Endothelial cell of umbilical vein (primary cell): ENCODE results near the gene UCKL1. TPM values are rescaled to one million over a fixed set of nuclear protein-coding genes. Genes with fewer than 3 reads are reported as not detected.

Experiments used
- BruUV-seq: library from RNA; stranded (reverse); fragments of 400-500 nt; replicated peaks from 2 replicates; lab custom pipeline; 2021; lab: Mats Ljungman, UMichigan
- CTCF ChIA-PET: fragments of 300-600, 350-600 bp; sonication (Branson Sonifier 250); formaldehyde crosslinking; loops from one replicate; lab custom pipeline; 2021; ENCODE audit warnings: antibody characterized with exemption, inconsistent platforms; lab: Charles Lee
- POLR2A ChIA-PET: fragments of 300-600, 350-600 bp; sonication (Branson Sonifier 250); formaldehyde crosslinking; loops from one replicate; lab custom pipeline; 2021; ENCODE audit warnings: antibody characterized with exemption, inconsistent platforms; lab: Charles Lee
- DNase-seq: peaks from one replicate; pipeline ENCODE4 v3.0.0-alpha.2; 2011; ENCODE audit warnings: low read depth, low spot score
- FAIRE-seq: peaks from 2 replicates; lab custom pipeline; 2011; peaks lifted over from hg19 to GRCh38; lab: Jason Lieb, UNC
- H2AFZ ChIP-seq: 2 replicates; pipeline ENCODE4 v1.6.0; 2012; ENCODE audit warnings: low read depth, low read length, control low read depth, inconsistent platforms
- H3K27ac ChIP-seq: 2 replicates; pipeline ENCODE4 v1.5.1; 2011; ENCODE audit warnings: low read depth, mild to moderate bottlenecking, control low read depth, low read length, moderate library complexity; ENCODE audit not compliant: insufficient read depth
- H3K27me3 ChIP-seq, 2 experiments: 2 replicates each; pipeline versions ENCODE4 v1.6.0 to v1.6.1; 2011; ENCODE audit warnings: low read length in 2 of 2, mixed read lengths in 1 of 2; ENCODE audit not compliant: control insufficient read depth in 2 of 2, insufficient read depth in 2 of 2
- H3K36me3 ChIP-seq, 2 experiments: 2 replicates in 1 of 2; 3 replicates in 1 of 2; pipeline ENCODE4 v1.5.1; 2011; ENCODE audit warnings: low read length in 2 of 2, mild to moderate bottlenecking in 1 of 2, moderate library complexity in 1 of 2; ENCODE audit not compliant: control insufficient read depth in 2 of 2, insufficient read depth in 2 of 2; ENCODE audit errors: extremely low read depth in 1 of 2
- H3K4me1 ChIP-seq: 3 replicates; pipeline ENCODE4 v1.5.1; 2011; ENCODE audit warnings: mild to moderate bottlenecking, low read length; ENCODE audit not compliant: control insufficient read depth, insufficient read depth; ENCODE audit errors: extremely low read depth
- H3K4me2 ChIP-seq: 2 replicates; pipeline ENCODE4 v1.6.1; 2011; ENCODE audit warnings: low read length, control low read depth, mixed read lengths; ENCODE audit not compliant: insufficient read depth
- H3K4me3 ChIP-seq, 3 experiments: fragments of 200-600 bp in 1 of 3; sonication (generic), shearing (Covaris generic) in 1 of 3; replicated peaks in 1 of 3; 2 replicates each; pipeline ENCODE4 v1.5.1; 2011 to 2016; ENCODE audit warnings: control low read depth in 3 of 3, low read length in 3 of 3, mild to moderate bottlenecking in 2 of 3, inconsistent platforms in 1 of 3, low read depth in 1 of 3, moderate library complexity in 1 of 3; ENCODE audit not compliant: insufficient read depth in 1 of 3
- H3K79me2 ChIP-seq: 2 replicates; pipeline ENCODE4 v1.6.0; 2012; ENCODE audit warnings: low read length, inconsistent platforms; ENCODE audit not compliant: control insufficient read depth, insufficient read depth
- H3K9ac ChIP-seq: replicated peaks from 2 replicates; pipeline ENCODE3; 2011; ENCODE audit warnings: low read length, control low read depth; ENCODE audit not compliant: insufficient read depth; ENCODE audit errors: extremely low read depth
- H3K9me1 ChIP-seq: replicated peaks from 3 replicates; pipeline ENCODE4 v1.6.0; 2011; ENCODE audit warnings: mild to moderate bottlenecking, low read length; ENCODE audit not compliant: control insufficient read depth, insufficient read depth; ENCODE audit errors: extremely low read depth
- H3K9me3 ChIP-seq: replicated peaks from 2 replicates; pipeline ENCODE4 v1.5.1; 2012; ENCODE audit warnings: low read length, inconsistent platforms; ENCODE audit not compliant: control insufficient read depth, insufficient read depth
- H4K20me1 ChIP-seq: replicated peaks from 2 replicates; pipeline ENCODE3; 2011; ENCODE audit warnings: mild to moderate bottlenecking, low read length; ENCODE audit not compliant: control insufficient read depth, insufficient read depth; ENCODE audit errors: extremely low read depth
- CTCF ChIP-seq, 2 donors: IDR thresholded peaks; 1 replicate in 1 of 2; 2 replicates in 1 of 2; pipeline ENCODE4 v1.5.1; 2011; ENCODE audit warnings: low read length in 2 of 2, mild to moderate bottlenecking in 2 of 2, moderate library complexity in 2 of 2, control low read depth in 1 of 2, inconsistent platforms in 1 of 2, low read depth in 1 of 2; ENCODE audit not compliant: insufficient read depth in 1 of 2; ENCODE audit errors: extremely low read depth in 1 of 2
- EZH2 ChIP-seq: IDR thresholded peaks from 2 replicates; pipeline ENCODE4 v1.6.1; 2012; ENCODE audit warnings: borderline replicate concordance, low read depth, mild to moderate bottlenecking, moderate library complexity, low read length, inconsistent platforms; ENCODE audit not compliant: severe bottlenecking
- FOS ChIP-seq: IDR thresholded peaks from 2 replicates; pipeline ENCODE4 v1.6.1; 2011; ENCODE audit warnings: mild to moderate bottlenecking, low read length, moderate library complexity, borderline replicate concordance; ENCODE audit not compliant: insufficient read depth
- JUN ChIP-seq: IDR thresholded peaks from 2 replicates; pipeline ENCODE4 v1.6.1; 2011; ENCODE audit warnings: borderline replicate concordance, low read depth; ENCODE audit not compliant: insufficient read length, insufficient read depth
- MAX ChIP-seq: IDR thresholded peaks from 2 replicates; pipeline ENCODE4 v1.6.1; 2011; ENCODE audit not compliant: insufficient read depth, insufficient read length
- MYC ChIP-seq: IDR thresholded peaks from one replicate; pipeline ENCODE4 v1.6.1; 2011; ENCODE audit warnings: mild to moderate bottlenecking, low read depth, low read length
- POLR2A ChIP-seq: IDR thresholded peaks from 2 replicates; pipeline ENCODE4 v1.6.1; 2012; ENCODE audit warnings: low read depth, mild to moderate bottlenecking, control low read depth, low read length
- POLR2AphosphoS5 ChIP-seq: IDR thresholded peaks from 2 replicates; pipeline ENCODE4 v1.6.1; 2012; ENCODE audit warnings: low read depth, mild to moderate bottlenecking, control low read depth, low read length, moderate library complexity; ENCODE audit not compliant: insufficient read depth
- dilution Hi-C: fragments of 300-500 bp; cut with MboI; formaldehyde crosslinking; loops from one replicate; pipeline ENCODE4 v1.15.0; 2019; ENCODE audit warnings: low sequenced_read_pairs; ENCODE audit not compliant: extremely low pct_ligation_motif_present
- intact Hi-C: fragments of 100-400 bp; cut with micrococcal nuclease; formaldehyde crosslinking; loops from one replicate; pipeline ENCODE4 v1.10.0; 2022
- polyA plus RNA-seq, 4 experiments: library from polyadenylated mRNA; depleted of rRNA in 3 of 4; stranded (reverse) in 3 of 4; unstranded in 1 of 4; fragments of >200 nt; gene quantifications; 2 replicates each; pipeline versions ENCODE4 v1.2.1 to v1.2.3, GENCODE V29; 2011 to 2012; ENCODE audit warnings: missing spikeins in 1 of 4
- total RNA-seq: library from RNA; stranded (reverse); gene quantifications from 2 replicates; pipeline ENCODE4 v1.2.3, GENCODE V29; 2021

Gene UCKL1
- total and polyA plus RNA-seq, 2 donors (not counting 3 experiments of a cell fraction or from before 2014, with no cell fraction given): 51.1 to 78.8 TPM

- Histone ChIP-seq H3K27me3 (no peaks in the 10 kb centered on the region), H4K20me1 (peaks cover 3% of the 10 kb centered on the region), H3K27ac (no peak overlapping the region), H3K9ac (no peak overlapping the region), H3K9me3 (no peaks in the 10 kb centered on the region), H3K4me3 (no peak overlapping the region), H3K9me1 (no peaks in the 10 kb centered on the region), H2AFZ (no peak overlapping the region), H3K4me1 (no peaks in the 10 kb centered on the region), H3K36me3 (peaks cover 3 to 42% of the 10 kb centered on the region in 2 experiments), H3K4me2 (no peak overlapping the region), H3K79me2 (peaks cover 32% of the 10 kb centered on the region)
- DNase-seq (no peak), FAIRE-seq (no peak)
- no TSS peak for BruUV-seq
- CTCF ChIA-PET: interaction anchor here (1.3 kb wide), 1 partner anchor 21 kb away, joined by 3 read pairs; the partner anchor contains the start of gene UCKL1
- dilution Hi-C loops: no loop called here
- POLR2A ChIA-PET: no interaction called here
- TF ChIP-seq FOS: no peak
- TF ChIP-seq MAX: no peak
- TF ChIP-seq MYC: no peak
- TF ChIP-seq EZH2: no peak
- TF ChIP-seq JUN: no peak
- no peak for TF ChIP-seq CTCF (IDR thresholded peaks at IDR 0.05; ENCODE audit: extremely low read depth in 1 of 2, insufficient read depth in 1 of 2, low read depth in 1 of 2, low read length in 2 of 2)
- TF ChIP-seq POLR2AphosphoS5: no peak
- no peak for TF ChIP-seq POLR2A
- intact Hi-C loops: no loop called here
Observed at GRCh38 chr20:63935447-63935846, 20.8 kb downstream of the UCKL1 start.
